OCI-LY3 (cell line): ENCODE results near the gene SEC16A.

Experiments
- CTCF ChIP-seq: fragments of 200-600, 300-600 bp; sonication (generic); IDR thresholded peaks from 2 replicates; pipeline ENCODE4 v1.5.1; 2014; ENCODE audit warnings: antibody characterized with exemption, low read length, low read depth
- EZH2phosphoT487 ChIP-seq: fragments of 200-600 bp; shearing (Covaris generic); IDR thresholded peaks from 2 replicates; pipeline ENCODE4 v1.6.1; 2018; ENCODE audit warnings: antibody characterized with exemption, mixed run types, low read depth

DNA sequence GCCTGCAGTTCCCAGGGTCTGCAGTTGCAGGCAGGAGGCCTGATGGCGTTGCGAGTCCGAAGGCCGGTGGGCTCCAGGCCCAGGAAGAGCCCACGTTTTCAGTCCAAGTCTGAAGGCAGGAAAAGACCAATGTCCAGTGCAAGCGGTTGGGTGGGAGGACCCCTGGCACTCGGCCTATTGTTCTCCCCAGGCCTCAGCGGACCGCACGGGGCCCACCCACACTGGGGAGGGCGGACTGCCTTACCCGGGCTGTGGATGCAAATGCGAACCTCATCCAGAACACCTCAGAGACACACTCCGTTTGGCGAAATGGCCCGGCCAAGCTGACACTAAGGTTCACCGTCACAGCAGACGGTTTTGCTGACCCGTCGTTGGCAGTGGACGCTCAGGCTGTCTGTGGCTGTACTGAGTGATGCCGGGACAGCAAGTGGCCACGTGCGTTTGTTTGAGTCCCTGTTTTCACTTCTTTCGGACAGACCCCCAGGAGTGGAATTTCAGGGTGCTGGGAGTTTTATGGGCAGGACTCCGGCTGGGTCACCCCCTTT, 10.2 kb upstream of the SEC16A start:
- TF ChIP-seq CTCF (no peak), EZH2phosphoT487 (no peak)
